ENCODE data around the gene KCTD7. TPM values are rescaled to one million over a fixed set of nuclear protein-coding genes. Genes with fewer than 3 reads are reported as not detected.
"Not testable (repeated sequence)": the region's sequence is repeated elsewhere in the genome, so short reads cannot be mapped to it uniquely, and the experiment has no call there.

Gene KCTD7
- total RNA-seq, 1 donor from 2014 or later = 15.9 TPM

GRCh38 chr7:66591799-66592596 is 36.7 kb upstream of the KCTD7 start:
- Mint-ChIP-seq H3K4me1 (peaks cover 25% of the 10 kb centered on the region), H3K36me3 (no peaks in the 10 kb centered on the region), H3K4me3 (peak overlapping the region; percentile 90), H3K27me3 (ENCODE audit: low read depth) (no peaks in the 10 kb centered on the region), H3K27ac (peak overlapping the region; percentile 94), H3K9me3 (peaks cover 9% of the 10 kb centered on the region)
- TF ChIP-seq, protein P1, sequence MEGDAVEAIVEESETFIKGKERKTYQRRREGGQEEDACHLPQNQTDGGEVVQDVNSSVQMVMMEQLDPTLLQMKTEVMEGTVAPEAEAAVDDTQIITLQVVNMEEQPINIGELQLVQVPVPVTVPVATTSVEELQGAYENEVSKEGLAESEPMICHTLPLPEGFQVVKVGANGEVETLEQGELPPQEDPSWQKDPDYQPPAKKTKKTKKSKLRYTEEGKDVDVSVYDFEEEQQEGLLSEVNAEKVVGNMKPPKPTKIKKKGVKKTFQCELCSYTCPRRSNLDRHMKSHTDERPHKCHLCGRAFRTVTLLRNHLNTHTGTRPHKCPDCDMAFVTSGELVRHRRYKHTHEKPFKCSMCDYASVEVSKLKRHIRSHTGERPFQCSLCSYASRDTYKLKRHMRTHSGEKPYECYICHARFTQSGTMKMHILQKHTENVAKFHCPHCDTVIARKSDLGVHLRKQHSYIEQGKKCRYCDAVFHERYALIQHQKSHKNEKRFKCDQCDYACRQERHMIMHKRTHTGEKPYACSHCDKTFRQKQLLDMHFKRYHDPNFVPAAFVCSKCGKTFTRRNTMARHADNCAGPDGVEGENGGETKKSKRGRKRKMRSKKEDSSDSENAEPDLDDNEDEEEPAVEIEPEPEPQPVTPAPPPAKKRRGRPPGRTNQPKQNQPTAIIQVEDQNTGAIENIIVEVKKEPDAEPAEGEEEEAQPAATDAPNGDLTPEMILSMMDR (IDR thresholded peaks at IDR 0.05; ENCODE audit: unreplicated experiment) = no peak
- DNase-seq (ENCODE audit: low spot score in 2 of 2, unreplicated experiment in 2 of 2) = peak; percentile 62 to 79

DNA sequence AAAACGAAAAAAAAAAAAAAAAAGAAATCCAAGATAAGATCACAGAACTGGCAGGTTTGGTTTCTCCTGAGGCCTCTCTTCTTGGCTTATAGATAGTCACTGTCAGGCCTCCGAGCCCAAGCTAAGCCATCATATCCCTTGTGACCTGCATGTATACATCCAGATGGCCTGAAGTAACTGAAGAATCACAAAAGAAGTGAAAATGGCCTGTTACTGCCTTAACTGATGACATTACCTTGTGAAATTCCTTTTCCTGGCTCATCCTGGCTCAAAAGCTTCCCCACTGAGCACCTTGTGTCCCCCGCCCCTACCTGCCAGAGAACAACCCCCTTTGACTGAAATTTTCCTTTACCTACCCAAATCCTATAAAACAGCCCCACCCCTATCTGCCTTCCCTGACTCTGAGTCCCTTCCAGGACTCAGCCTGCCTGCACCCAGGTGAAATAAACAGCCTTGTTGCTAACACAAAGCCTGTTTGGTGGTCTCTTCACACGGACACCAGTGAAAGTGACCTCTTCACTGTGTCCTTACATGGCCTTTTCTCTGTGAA is 36.0 kb upstream of the KCTD7 start:
- not testable (repeated sequence) for DNase-seq (ENCODE audit: low spot score in 2 of 2, unreplicated experiment in 2 of 2); H3K9me3 Mint-ChIP-seq; H3K27me3 Mint-ChIP-seq (ENCODE audit: low read depth); H3K36me3 Mint-ChIP-seq
- peak overlapping the region; percentile 94 for H3K27ac Mint-ChIP-seq
- H3K4me1 Mint-ChIP-seq = peaks cover 25% of the 10 kb centered on the region
- H3K4me3 Mint-ChIP-seq = peak overlapping the region; percentile 90

GRCh38 chr7:66594082-66594481 is 34.6 kb upstream of the KCTD7 start:
- H3K9me3 Mint-ChIP-seq; H3K4me3 Mint-ChIP-seq; H3K36me3 Mint-ChIP-seq; H3K27me3 Mint-ChIP-seq (ENCODE audit: low read depth); H3K27ac Mint-ChIP-seq; DNase-seq (ENCODE audit: low spot score in 2 of 2, unreplicated experiment in 2 of 2): not testable (repeated sequence)
- H3K4me1 Mint-ChIP-seq = peaks cover 23% of the 10 kb centered on the region

DNA sequence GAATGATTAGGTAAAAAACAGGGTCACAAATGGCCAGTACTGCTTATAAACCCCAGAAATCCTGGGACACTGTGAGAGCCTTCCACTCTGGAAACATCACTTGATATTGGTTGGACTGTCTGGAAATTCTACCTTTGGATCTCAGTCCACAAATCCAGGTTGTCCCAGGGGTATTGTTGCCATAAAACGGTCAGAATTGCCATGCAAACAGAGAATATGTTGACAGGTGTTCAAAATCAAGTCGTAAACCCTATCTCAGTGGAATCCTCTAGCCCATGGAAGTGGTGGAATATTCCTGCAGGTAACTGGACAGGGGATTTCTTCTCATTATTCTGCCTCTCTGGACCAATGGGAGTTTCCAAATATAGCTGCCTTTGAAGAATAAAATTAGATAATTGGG is 31.2 kb upstream of the KCTD7 start:
- Mint-ChIP-seq H3K9me3 (peaks cover 9% of the 10 kb centered on the region), H3K36me3 (no peaks in the 10 kb centered on the region), H3K27me3 (ENCODE audit: low read depth) (peaks cover 2% of the 10 kb centered on the region), H3K4me3 (no peak overlapping the region), H3K27ac (no peak overlapping the region), H3K4me1 (peaks cover 6% of the 10 kb centered on the region)
- TF ChIP-seq, protein P1 (IDR thresholded peaks at IDR 0.05; ENCODE audit: unreplicated experiment) = no peak
- no peak for DNase-seq (ENCODE audit: low spot score in 2 of 2, unreplicated experiment in 2 of 2)

GRCh38 chr7:66602159-66602558 is 26.5 kb upstream of the KCTD7 start:
- no peaks in the 10 kb centered on the region for H3K4me1 Mint-ChIP-seq
- H3K27me3 Mint-ChIP-seq (ENCODE audit: low read depth) = peaks cover 2% of the 10 kb centered on the region
- H3K9me3 Mint-ChIP-seq = no peaks in the 10 kb centered on the region
- DNase-seq (ENCODE audit: low spot score in 2 of 2, unreplicated experiment in 2 of 2) = no peak
- no peaks in the 10 kb centered on the region for H3K36me3 Mint-ChIP-seq
- H3K4me3 Mint-ChIP-seq = no peak overlapping the region
- H3K27ac Mint-ChIP-seq = no peak overlapping the region
- TF ChIP-seq, protein P1 (IDR thresholded peaks at IDR 0.05; ENCODE audit: unreplicated experiment) = no peak

DNA sequence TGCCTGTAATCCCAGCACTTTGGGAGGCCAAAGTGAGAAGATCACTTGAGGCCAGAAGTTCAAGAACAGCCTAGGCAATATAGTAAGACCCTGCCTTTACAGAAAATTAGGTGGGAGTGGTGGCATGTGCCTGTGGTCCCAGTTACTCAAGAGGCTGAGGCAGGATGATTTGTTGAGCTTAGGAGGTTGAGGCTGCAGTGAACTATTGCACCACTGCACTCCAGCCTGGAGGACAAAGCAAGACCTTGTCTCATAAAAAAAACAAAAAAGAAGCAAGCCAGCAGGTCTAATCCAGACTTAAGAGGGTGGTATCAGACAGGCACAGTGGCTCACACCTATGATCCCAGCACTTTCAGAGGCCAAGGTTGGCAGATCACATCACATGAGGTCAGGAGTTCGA is 24.5 kb upstream of the KCTD7 start:
- Mint-ChIP-seq H3K27me3 (ENCODE audit: low read depth) (no peaks in the 10 kb centered on the region), H3K4me3 (no peak overlapping the region), H3K27ac (no peak overlapping the region), H3K36me3 (no peaks in the 10 kb centered on the region), H3K9me3 (no peaks in the 10 kb centered on the region), H3K4me1 (no peaks in the 10 kb centered on the region)
- DNase-seq (ENCODE audit: low spot score in 2 of 2, unreplicated experiment in 2 of 2) = no peak
- TF ChIP-seq, protein P1 (IDR thresholded peaks at IDR 0.05; ENCODE audit: unreplicated experiment) = no peak

GRCh38 chr7:66606540-66607291 is 22.0 kb upstream of the KCTD7 start:
- H3K4me1 Mint-ChIP-seq; H3K27me3 Mint-ChIP-seq (ENCODE audit: low read depth); H3K36me3 Mint-ChIP-seq; DNase-seq (ENCODE audit: low spot score in 2 of 2, unreplicated experiment in 2 of 2); H3K9me3 Mint-ChIP-seq; H3K27ac Mint-ChIP-seq; H3K4me3 Mint-ChIP-seq: not testable (repeated sequence)
